Activated CD8-positive, alpha-beta T cell treated with anti-CD3 and anti-CD28 coated beads for 36 hours (primary cell): ENCODE results near the gene PCDH15. TPM values are rescaled to one million over a fixed set of nuclear protein-coding genes. Genes with fewer than 3 reads are reported as not detected.

Experiments used
- ATAC-seq: fragments of 200-7000 bp; cut with Tn5 transposase; one replicate; pipeline ENCODE4 v1.10.0; 2021; ENCODE audit warnings: mild to moderate bottlenecking, moderate library complexity
- CTCF ChIA-PET: fragments of 350-600 bp; sonication (Branson Sonifier 250); formaldehyde crosslinking; loops from one replicate; lab custom pipeline; 2021; ENCODE audit warnings: antibody characterized with exemption; lab: Charles Lee
- POLR2A ChIA-PET: fragments of 350-600 bp; sonication (Branson Sonifier 250); formaldehyde crosslinking; loops from one replicate; lab custom pipeline; 2021; ENCODE audit warnings: antibody characterized with exemption; lab: Charles Lee
- DNase-seq: peaks from one replicate; pipeline ENCODE4 v3.0.0-alpha.2; 2020
- H3K27ac Mint-ChIP-seq: one replicate; pipeline ENCODE4 v1.8.0; 2021; ENCODE audit warnings: mild to moderate bottlenecking, mixed read lengths
- H3K27me3 Mint-ChIP-seq: one replicate; pipeline ENCODE4 v1.8.0; 2021; ENCODE audit warnings: mixed read lengths
- H3K36me3 Mint-ChIP-seq: one replicate; pipeline ENCODE4 v1.8.0; 2021; ENCODE audit warnings: low read depth, mixed read lengths
- H3K4me1 Mint-ChIP-seq: one replicate; pipeline ENCODE4 v1.8.0; 2021; ENCODE audit warnings: low read depth, mixed read lengths
- H3K4me3 Mint-ChIP-seq: one replicate; pipeline ENCODE4 v1.8.0; 2021; ENCODE audit warnings: mild to moderate bottlenecking, moderate library complexity, mixed read lengths
- H3K9me3 Mint-ChIP-seq: one replicate; pipeline ENCODE4 v1.8.0; 2021; ENCODE audit warnings: mixed read lengths
- intact Hi-C: fragments of 100-400 bp; cut with micrococcal nuclease; formaldehyde crosslinking; loops from one replicate; pipeline ENCODE4 v1.10.0; 2022
- total RNA-seq, 2 experiments: library from RNA; stranded (reverse); gene quantifications; one replicate each; pipeline ENCODE4 v1.2.3, GENCODE V29; 2021
- TF ChIP-seq, protein P1 (sequence below): fragments of 200-600 bp; IDR thresholded peaks from one replicate; pipeline ENCODE4 v1.8.0; 2022; ENCODE audit warnings: antibody characterized with exemption, mild to moderate bottlenecking

PCDH15 gene
- total RNA-seq, 2 experiments from 2014 or later, result not detected

GRCh38 chr10:54620352-54620751 lies 180.7 kb downstream of the PCDH15 start:
- Mint-ChIP-seq H3K4me1 (no peaks in the 10 kb centered on the region), H3K27me3 (no peaks in the 10 kb centered on the region), H3K36me3 (no peaks in the 10 kb centered on the region), H3K4me3 (no peak overlapping the region), H3K9me3 (peaks cover 1% of the 10 kb centered on the region), H3K27ac (no peak overlapping the region)
- intact Hi-C loops, result no loop called here
- CTCF ChIA-PET, result no interaction called here
- TF ChIP-seq, protein P1, sequence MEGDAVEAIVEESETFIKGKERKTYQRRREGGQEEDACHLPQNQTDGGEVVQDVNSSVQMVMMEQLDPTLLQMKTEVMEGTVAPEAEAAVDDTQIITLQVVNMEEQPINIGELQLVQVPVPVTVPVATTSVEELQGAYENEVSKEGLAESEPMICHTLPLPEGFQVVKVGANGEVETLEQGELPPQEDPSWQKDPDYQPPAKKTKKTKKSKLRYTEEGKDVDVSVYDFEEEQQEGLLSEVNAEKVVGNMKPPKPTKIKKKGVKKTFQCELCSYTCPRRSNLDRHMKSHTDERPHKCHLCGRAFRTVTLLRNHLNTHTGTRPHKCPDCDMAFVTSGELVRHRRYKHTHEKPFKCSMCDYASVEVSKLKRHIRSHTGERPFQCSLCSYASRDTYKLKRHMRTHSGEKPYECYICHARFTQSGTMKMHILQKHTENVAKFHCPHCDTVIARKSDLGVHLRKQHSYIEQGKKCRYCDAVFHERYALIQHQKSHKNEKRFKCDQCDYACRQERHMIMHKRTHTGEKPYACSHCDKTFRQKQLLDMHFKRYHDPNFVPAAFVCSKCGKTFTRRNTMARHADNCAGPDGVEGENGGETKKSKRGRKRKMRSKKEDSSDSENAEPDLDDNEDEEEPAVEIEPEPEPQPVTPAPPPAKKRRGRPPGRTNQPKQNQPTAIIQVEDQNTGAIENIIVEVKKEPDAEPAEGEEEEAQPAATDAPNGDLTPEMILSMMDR, result no peak
- ATAC-seq (no peak), DNase-seq (no peak)
- POLR2A ChIA-PET, result no interaction called here

DNA sequence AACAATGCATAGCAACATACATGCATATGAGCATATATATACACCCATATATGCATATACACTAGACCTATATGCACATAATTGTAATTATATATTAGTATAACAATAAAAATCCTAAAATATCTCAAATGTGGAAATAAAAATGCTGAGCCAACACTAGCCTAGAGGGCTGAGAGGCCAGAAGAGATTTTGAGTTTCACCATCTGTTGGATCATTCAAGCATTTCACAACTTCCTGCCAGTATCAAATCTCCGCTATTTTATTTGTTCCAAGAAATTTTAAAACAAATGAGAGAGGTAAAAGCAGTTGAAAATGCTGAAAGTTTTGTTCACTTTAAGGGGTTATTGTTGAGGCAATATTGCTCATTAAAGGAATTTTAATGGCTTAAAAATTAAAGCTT lies 187.0 kb downstream of the PCDH15 start:
- Mint-ChIP-seq H3K27me3 (no peaks in the 10 kb centered on the region), H3K4me3 (no peak overlapping the region), H3K27ac (no peak overlapping the region), H3K36me3 (no peaks in the 10 kb centered on the region), H3K4me1 (no peaks in the 10 kb centered on the region), H3K9me3 (peaks cover 4% of the 10 kb centered on the region)
- intact Hi-C loops, result no loop called here
- CTCF ChIA-PET, result no interaction called here
- TF ChIP-seq, protein P1, result no peak
- POLR2A ChIA-PET, result no interaction called here
- ATAC-seq (no peak), DNase-seq (no peak)

GRCh38 chr10:54613162-54613561 lies 187.9 kb downstream of the PCDH15 start:
- Mint-ChIP-seq H3K27ac (no peak overlapping the region), H3K4me3 (no peak overlapping the region), H3K9me3 (peaks cover 4% of the 10 kb centered on the region), H3K4me1 (no peaks in the 10 kb centered on the region), H3K27me3 (no peaks in the 10 kb centered on the region), H3K36me3 (no peaks in the 10 kb centered on the region)
- DNase-seq, result no peak
- ChIA-PET POLR2A (no interaction called here), CTCF (no interaction called here)
- no peak for ATAC-seq
- TF ChIP-seq, protein P1, result no peak
- intact Hi-C loops, result no loop called here

DNA sequence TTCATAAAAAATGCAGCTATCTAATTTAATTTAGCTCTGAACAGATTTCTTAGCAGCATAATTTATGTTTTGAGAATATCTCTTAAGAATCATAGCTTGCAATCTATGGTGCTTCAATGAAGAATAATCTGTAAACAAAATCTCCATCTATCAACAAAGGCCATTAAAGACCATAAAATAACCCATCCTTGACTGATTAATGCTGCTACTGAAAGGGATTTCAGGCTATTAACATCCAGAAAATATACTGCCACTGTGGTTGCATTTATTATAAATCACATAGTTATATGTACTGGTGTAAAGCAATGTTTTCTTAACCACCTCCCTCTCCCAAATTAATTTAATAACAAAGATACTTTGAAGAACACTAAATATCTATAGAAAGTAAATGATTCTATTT lies 191.6 kb downstream of the PCDH15 start:
- no peaks in the 10 kb centered on the region for H3K27me3 Mint-ChIP-seq
- no peak for DNase-seq
- POLR2A ChIA-PET, result no interaction called here
- H3K4me3 Mint-ChIP-seq, result no peak overlapping the region
- no peaks in the 10 kb centered on the region for H3K4me1 Mint-ChIP-seq
- TF ChIP-seq, protein P1, result no peak
- intact Hi-C loops, result no loop called here
- CTCF ChIA-PET, result no interaction called here
- H3K36me3 Mint-ChIP-seq, result no peaks in the 10 kb centered on the region
- ATAC-seq, result no peak
- peaks cover 9% of the 10 kb centered on the region for H3K9me3 Mint-ChIP-seq
- H3K27ac Mint-ChIP-seq, result no peak overlapping the region

GRCh38 chr10:54607983-54608382 lies 193.0 kb downstream of the PCDH15 start:
- POLR2A ChIA-PET, result no interaction called here
- Mint-ChIP-seq H3K4me3 (no peak overlapping the region), H3K27ac (no peak overlapping the region), H3K27me3 (no peaks in the 10 kb centered on the region), H3K9me3 (peaks cover 10% of the 10 kb centered on the region), H3K36me3 (no peaks in the 10 kb centered on the region), H3K4me1 (no peaks in the 10 kb centered on the region)
- TF ChIP-seq, protein P1, result no peak
- DNase-seq (no peak), ATAC-seq (no peak)
- intact Hi-C loops, result no loop called here
- CTCF ChIA-PET, result no interaction called here
